ENCODE data around the gene CIROP.
A peak's percentile ranks its signal among the peaks of the same experiment; 100 is the strongest.

CIROP gene

GRCh38 chr14:23141706-23142444, 37.1 kb upstream of the CIROP start:
- Histone ChIP-seq H3K27me3 (ENCODE audit: control insufficient read depth in 3 of 3, insufficient read depth in 3 of 3, low read depth in 1 of 3, low read length in 3 of 3) (no peaks in the 10 kb centered on the region), H3K4me1 (ENCODE audit: control insufficient read depth in 2 of 2, insufficient read depth in 1 of 2, low read depth in 1 of 2, low read length in 2 of 2) (peaks cover 0 to 7% of the 10 kb centered on the region in 2 donors), H3K4me3 (ENCODE audit: low read length in 2 of 2) (no peak overlapping the region), H3K27ac (replicated peaks; ENCODE audit: low read length) (no peak overlapping the region), H3K23ac (ENCODE audit: low read depth, low read length, poor library complexity) (no peak overlapping the region), H2BK5ac (ENCODE audit: low read length) (no peak overlapping the region), H3K9ac (ENCODE audit: low read depth, low read length, poor library complexity) (no peak overlapping the region), H4K8ac (ENCODE audit: low read depth, low read length) (no peak overlapping the region), H3K4ac (ENCODE audit: low read length) (no peak overlapping the region), H3K4me2 (ENCODE audit: insufficient read depth, low read length, poor library complexity, severe bottlenecking) (no peak overlapping the region), H3K9me3 (replicated peaks in 1 of 2; ENCODE audit: control insufficient read depth in 2 of 2, insufficient read depth in 1 of 2, low read depth in 1 of 2, low read length in 2 of 2) (no peaks in the 10 kb centered on the region), H2BK120ac (ENCODE audit: low read depth, low read length) (no peak overlapping the region), H3K79me1 (ENCODE audit: low read depth, low read length) (no peaks in the 10 kb centered on the region), H2AFZ (ENCODE audit: low read length) (no peak overlapping the region), H2BK12ac (ENCODE audit: low read length) (no peak overlapping the region), H2BK15ac (ENCODE audit: low read length) (no peak overlapping the region), H2AK5ac (ENCODE audit: low read depth, low read length) (no peak overlapping the region), H3K36me3 (replicated peaks in 1 of 2; ENCODE audit: control insufficient read depth in 2 of 2, insufficient read depth in 2 of 2, low read length in 2 of 2) (peaks cover 0 to 23% of the 10 kb centered on the region in 2 donors), H3K18ac (ENCODE audit: low read length) (no peak overlapping the region), H3K14ac (ENCODE audit: low read length) (no peak overlapping the region), H4K91ac (ENCODE audit: low read depth, low read length, poor library complexity) (no peak overlapping the region)
- DNase-seq (ENCODE audit: low spot score), result no peak
- no CpG with 5 or more reads among the region's 7 CpGs for WGBS, 2 donors (ENCODE audit: extremely low coverage in 2 of 2, insufficient read length in 2 of 2, insufficient replicate concordance in 1 of 2)

- Histone ChIP-seq H3K14ac (ENCODE audit: low read length) (no peak overlapping the region), H4K91ac (ENCODE audit: low read depth, low read length, poor library complexity) (no peak overlapping the region), H3K9me3 (replicated peaks in 1 of 2; ENCODE audit: control insufficient read depth in 2 of 2, insufficient read depth in 1 of 2, low read depth in 1 of 2, low read length in 2 of 2) (no peaks in the 10 kb centered on the region), H3K4me1 (ENCODE audit: control insufficient read depth in 2 of 2, insufficient read depth in 1 of 2, low read depth in 1 of 2, low read length in 2 of 2) (no peaks in the 10 kb centered on the region), H2BK5ac (ENCODE audit: low read length) (no peak overlapping the region), H3K4ac (ENCODE audit: low read length) (no peak overlapping the region), H2BK120ac (ENCODE audit: low read depth, low read length) (no peak overlapping the region), H3K18ac (ENCODE audit: low read length) (no peak overlapping the region), H4K8ac (ENCODE audit: low read depth, low read length) (no peak overlapping the region), H3K36me3 (replicated peaks in 1 of 2; ENCODE audit: control insufficient read depth in 2 of 2, insufficient read depth in 2 of 2, low read length in 2 of 2) (peaks cover 0 to 29% of the 10 kb centered on the region in 2 donors), H3K23ac (ENCODE audit: low read depth, low read length, poor library complexity) (no peak overlapping the region), H3K27ac (replicated peaks; ENCODE audit: low read length) (no peak overlapping the region), H3K4me2 (ENCODE audit: insufficient read depth, low read length, poor library complexity, severe bottlenecking) (no peak overlapping the region), H3K79me1 (ENCODE audit: low read depth, low read length) (no peaks in the 10 kb centered on the region), H3K9ac (ENCODE audit: low read depth, low read length, poor library complexity) (no peak overlapping the region), H3K27me3 (ENCODE audit: control insufficient read depth in 3 of 3, insufficient read depth in 3 of 3, low read depth in 1 of 3, low read length in 3 of 3) (no peaks in the 10 kb centered on the region), H3K4me3 (ENCODE audit: low read length in 2 of 2) (no peak overlapping the region), H2AK5ac (ENCODE audit: low read depth, low read length) (no peak overlapping the region), H2BK12ac (ENCODE audit: low read length) (no peak overlapping the region), H2BK15ac (ENCODE audit: low read length) (no peak overlapping the region), H2AFZ (ENCODE audit: low read length) (no peak overlapping the region)
- WGBS, 2 donors (ENCODE audit: extremely low coverage in 2 of 2, insufficient read length in 2 of 2, insufficient replicate concordance in 1 of 2), result no CpG with 5 or more reads among the region's 6 CpGs
- no peak for DNase-seq (ENCODE audit: low spot score)
Observed at GRCh38 chr14:23140371-23140770, 35.6 kb upstream of the CIROP start.

DNA sequence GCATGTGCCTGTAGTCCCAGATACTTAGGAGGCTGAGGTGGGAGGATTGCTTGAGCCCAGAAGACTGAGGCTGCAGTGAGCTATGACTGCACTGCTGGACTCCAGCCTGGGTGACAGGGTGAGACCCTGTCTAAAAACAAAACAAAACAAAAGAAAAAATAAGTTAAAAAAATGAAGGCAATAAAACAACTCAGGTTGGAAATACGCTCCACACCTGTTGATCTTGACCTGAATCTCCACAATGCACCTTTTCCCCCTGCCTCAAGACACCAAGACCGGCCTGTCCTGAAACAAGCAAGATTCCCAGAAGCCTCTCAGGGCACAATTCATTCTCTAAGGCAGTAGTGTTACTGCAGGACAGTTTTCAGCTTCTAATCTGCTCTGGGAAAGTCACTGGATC, 35.1 kb upstream of the CIROP start:
- Histone ChIP-seq H3K36me3 (replicated peaks in 1 of 2; ENCODE audit: control insufficient read depth in 2 of 2, insufficient read depth in 2 of 2, low read length in 2 of 2) (peaks cover 0 to 29% of the 10 kb centered on the region in 2 donors), H2BK120ac (ENCODE audit: low read depth, low read length) (no peak overlapping the region), H3K14ac (ENCODE audit: low read length) (no peak overlapping the region), H3K23ac (ENCODE audit: low read depth, low read length, poor library complexity) (no peak overlapping the region), H3K4ac (ENCODE audit: low read length) (no peak overlapping the region), H2BK12ac (ENCODE audit: low read length) (no peak overlapping the region), H3K27ac (replicated peaks; ENCODE audit: low read length) (no peak overlapping the region), H3K4me1 (ENCODE audit: control insufficient read depth in 2 of 2, insufficient read depth in 1 of 2, low read depth in 1 of 2, low read length in 2 of 2) (no peaks in the 10 kb centered on the region), H4K8ac (ENCODE audit: low read depth, low read length) (no peak overlapping the region), H3K4me3 (ENCODE audit: low read length in 2 of 2) (no peak overlapping the region), H3K9ac (ENCODE audit: low read depth, low read length, poor library complexity) (no peak overlapping the region), H3K9me3 (replicated peaks in 1 of 2; ENCODE audit: control insufficient read depth in 2 of 2, insufficient read depth in 1 of 2, low read depth in 1 of 2, low read length in 2 of 2) (no peaks in the 10 kb centered on the region), H3K4me2 (ENCODE audit: insufficient read depth, low read length, poor library complexity, severe bottlenecking) (no peak overlapping the region), H2BK15ac (ENCODE audit: low read length) (no peak overlapping the region), H2AK5ac (ENCODE audit: low read depth, low read length) (no peak overlapping the region), H2AFZ (ENCODE audit: low read length) (no peak overlapping the region), H4K91ac (ENCODE audit: low read depth, low read length, poor library complexity) (no peak overlapping the region), H3K27me3 (ENCODE audit: control insufficient read depth in 3 of 3, insufficient read depth in 3 of 3, low read depth in 1 of 3, low read length in 3 of 3) (no peaks in the 10 kb centered on the region), H3K79me1 (ENCODE audit: low read depth, low read length) (no peaks in the 10 kb centered on the region), H2BK5ac (ENCODE audit: low read length) (no peak overlapping the region), H3K18ac (ENCODE audit: low read length) (no peak overlapping the region)
- WGBS, 2 donors (ENCODE audit: extremely low coverage in 2 of 2, insufficient read length in 2 of 2, insufficient replicate concordance in 1 of 2), result no CpG with 5 or more reads among the region's 2 CpGs
- DNase-seq (ENCODE audit: low spot score), result no peak

DNA sequence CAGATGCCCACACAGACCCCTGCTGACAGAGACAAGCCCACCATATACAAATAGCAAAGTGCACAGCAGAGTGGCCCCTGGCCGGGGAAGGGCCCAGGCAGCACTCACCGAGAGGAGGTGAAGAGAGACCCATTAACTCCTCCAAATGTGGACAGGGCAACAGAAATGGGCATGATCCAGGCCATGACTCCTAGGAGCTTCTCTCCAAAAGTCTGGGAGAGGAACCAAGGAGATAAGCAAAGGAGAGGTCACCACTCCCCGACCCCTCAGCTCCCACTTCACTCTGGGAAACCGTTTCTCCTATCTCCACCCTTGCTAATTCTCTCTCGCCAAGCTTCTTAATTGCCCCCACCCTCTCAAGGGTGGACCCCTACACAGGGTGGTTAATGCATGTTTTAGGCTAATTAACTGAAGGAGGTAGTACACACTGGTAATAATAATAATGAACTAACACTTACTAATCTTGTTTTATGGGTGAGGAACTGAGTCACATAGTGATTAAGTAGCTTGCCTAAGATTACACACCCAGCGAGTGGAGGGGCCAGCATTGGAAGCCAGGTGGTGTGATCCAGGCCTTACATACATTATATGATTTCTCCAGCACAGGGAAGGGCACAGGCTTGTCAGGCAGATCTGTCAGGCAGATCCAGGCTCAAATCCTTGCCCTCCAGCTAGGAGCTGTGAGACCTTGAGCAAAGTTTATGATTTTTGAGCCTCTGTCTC, 33.2 kb upstream of the CIROP start:
- WGBS, 2 donors (ENCODE audit: extremely low coverage in 2 of 2, insufficient read length in 2 of 2, insufficient replicate concordance in 1 of 2), result no CpG with 5 or more reads among the region's 6 CpGs
- Histone ChIP-seq H2BK15ac (ENCODE audit: low read length) (no peak overlapping the region), H3K4me3 (ENCODE audit: low read length in 2 of 2) (no peak overlapping the region), H4K91ac (ENCODE audit: low read depth, low read length, poor library complexity) (no peak overlapping the region), H3K79me1 (ENCODE audit: low read depth, low read length) (no peaks in the 10 kb centered on the region), H3K9me3 (replicated peaks in 1 of 2; ENCODE audit: control insufficient read depth in 2 of 2, insufficient read depth in 1 of 2, low read depth in 1 of 2, low read length in 2 of 2) (no peaks in the 10 kb centered on the region), H3K4ac (ENCODE audit: low read length) (no peak overlapping the region), H2AK5ac (ENCODE audit: low read depth, low read length) (no peak overlapping the region), H2AFZ (ENCODE audit: low read length) (no peak overlapping the region), H3K36me3 (replicated peaks in 1 of 2; ENCODE audit: control insufficient read depth in 2 of 2, insufficient read depth in 2 of 2, low read length in 2 of 2) (peaks cover 0 to 27% of the 10 kb centered on the region in 2 donors), H3K23ac (ENCODE audit: low read depth, low read length, poor library complexity) (peak overlapping the region; percentile 25), H3K9ac (ENCODE audit: low read depth, low read length, poor library complexity) (no peak overlapping the region), H4K8ac (ENCODE audit: low read depth, low read length) (no peak overlapping the region), H3K27ac (replicated peaks; ENCODE audit: low read length) (no peak overlapping the region), H3K18ac (ENCODE audit: low read length) (no peak overlapping the region), H3K4me2 (ENCODE audit: insufficient read depth, low read length, poor library complexity, severe bottlenecking) (no peak overlapping the region), H2BK120ac (ENCODE audit: low read depth, low read length) (no peak overlapping the region), H3K4me1 (ENCODE audit: control insufficient read depth in 2 of 2, insufficient read depth in 1 of 2, low read depth in 1 of 2, low read length in 2 of 2) (no peaks in the 10 kb centered on the region), H3K14ac (ENCODE audit: low read length) (peak overlapping the region; percentile 82), H2BK12ac (ENCODE audit: low read length) (no peak overlapping the region), H3K27me3 (ENCODE audit: control insufficient read depth in 3 of 3, insufficient read depth in 3 of 3, low read depth in 1 of 3, low read length in 3 of 3) (no peaks in the 10 kb centered on the region), H2BK5ac (ENCODE audit: low read length) (no peak overlapping the region)
- DNase-seq (ENCODE audit: low spot score), result no peak
